HG03064 (cell line): Measurements from ENCODE around the gene CHRND.

Experiments used
- ATAC-seq: cut with Tn5 transposase; IDR thresholded peaks from one replicate; pipeline ENCODE4 v1.9.1; 2021; ENCODE audit warnings: low read depth; ENCODE audit not compliant: unreplicated experiment

Gene CHRND

GRCh38 chr2:232502911-232503808 lies 22.8 kb upstream of the CHRND start:
- ATAC-seq = no peak

GRCh38 chr2:232503809-232504323 lies 22.1 kb upstream of the CHRND start:
- no peak for ATAC-seq

- no peak for ATAC-seq
Measured at GRCh38 chr2:232504438-232504837, 21.5 kb upstream of the CHRND start.

- ATAC-seq = no peak
Measured at GRCh38 chr2:232505856-232506255, 20.1 kb upstream of the CHRND start.

DNA sequence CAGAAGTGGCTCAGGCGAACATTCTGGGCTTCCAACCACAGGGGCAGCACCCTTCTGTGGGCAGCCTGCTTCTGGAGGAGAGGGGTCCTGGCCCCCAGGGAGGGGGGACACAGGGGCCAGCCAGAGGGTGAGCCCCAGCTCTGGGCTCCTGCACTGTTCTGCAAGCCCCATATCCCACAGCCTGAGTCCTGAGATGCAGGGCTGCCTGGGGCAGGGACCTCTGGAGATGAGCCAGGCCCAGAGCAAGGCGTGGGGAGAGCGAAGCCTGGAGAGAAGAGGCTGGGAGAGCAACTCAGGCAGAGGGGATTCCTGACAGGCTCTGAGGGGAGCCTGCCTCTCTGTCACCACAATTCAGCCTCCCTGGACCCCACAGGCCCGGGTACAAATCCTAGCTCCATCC lies 19.3 kb upstream of the CHRND start:
- ATAC-seq = no peak

DNA sequence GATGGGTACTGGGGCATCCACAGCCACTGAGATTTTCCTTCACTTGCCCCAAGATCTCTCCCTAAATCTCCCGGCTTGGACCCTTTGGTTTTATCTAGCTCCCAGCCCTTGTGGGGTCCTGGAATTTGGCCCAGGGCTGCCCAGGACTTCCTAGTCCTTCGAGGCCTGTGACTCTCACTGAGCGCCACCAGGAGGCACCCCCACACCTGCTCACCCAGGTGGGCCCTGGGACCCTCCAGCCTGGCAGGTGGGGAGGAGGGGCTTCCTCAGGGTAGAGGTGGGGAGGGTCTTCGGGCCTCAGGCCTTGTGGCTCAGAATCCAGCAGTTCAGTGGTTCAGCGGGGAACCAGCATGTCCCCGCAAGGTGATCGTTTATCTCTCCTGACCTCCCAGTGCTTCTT lies 17.7 kb upstream of the CHRND start:
- ATAC-seq = no peak

- no peak for ATAC-seq
Measured at GRCh38 chr2:232511336-232511890, 14.5 kb upstream of the CHRND start.

- no peak for ATAC-seq
Measured at GRCh38 chr2:232512602-232513001, 13.4 kb upstream of the CHRND start.

DNA sequence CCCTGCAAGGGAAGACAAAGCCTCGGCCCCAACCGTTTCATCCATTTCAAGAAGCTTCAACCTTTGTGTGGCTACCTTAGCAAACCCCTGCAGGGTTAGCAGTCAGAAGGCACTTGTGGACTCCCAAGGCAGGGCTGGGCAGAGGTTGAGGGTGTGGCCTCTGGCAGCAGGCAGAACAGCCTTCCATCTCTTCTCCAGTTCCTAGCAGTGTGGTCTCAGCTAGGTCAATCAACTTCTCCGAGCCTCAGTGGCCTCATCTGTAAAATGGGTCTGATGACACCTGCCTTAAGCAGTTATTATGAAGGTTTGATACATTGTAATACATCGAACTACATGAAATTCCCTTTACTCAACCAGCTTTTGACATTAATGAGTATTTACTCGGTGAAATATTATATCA lies 12.6 kb upstream of the CHRND start:
- ATAC-seq = no peak

GRCh38 chr2:232515639-232516038 lies 10.3 kb upstream of the CHRND start:
- no peak for ATAC-seq

DNA sequence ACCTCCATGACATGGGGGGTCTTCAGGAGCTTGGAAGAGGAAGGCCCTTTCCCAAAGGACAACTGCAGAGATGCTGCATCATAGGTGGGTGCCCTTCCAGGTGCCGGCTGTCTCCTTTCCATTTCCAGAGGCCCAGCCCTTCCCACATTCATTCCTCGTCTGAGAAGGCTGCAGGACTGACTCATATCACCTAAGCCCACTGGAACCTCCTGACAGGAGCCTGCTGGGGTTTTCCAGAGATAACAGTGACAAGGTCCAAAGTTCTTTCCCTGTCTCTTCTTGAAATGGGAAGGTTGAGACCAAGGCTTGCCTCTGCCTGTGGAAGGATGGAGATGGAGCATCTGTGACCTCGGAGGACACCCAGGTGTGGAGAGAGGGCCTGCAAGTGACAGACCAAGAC lies 9.4 kb upstream of the CHRND start:
- ATAC-seq = no peak

GRCh38 chr2:232518844-232519243 lies 7.1 kb upstream of the CHRND start:
- ATAC-seq = no peak

DNA sequence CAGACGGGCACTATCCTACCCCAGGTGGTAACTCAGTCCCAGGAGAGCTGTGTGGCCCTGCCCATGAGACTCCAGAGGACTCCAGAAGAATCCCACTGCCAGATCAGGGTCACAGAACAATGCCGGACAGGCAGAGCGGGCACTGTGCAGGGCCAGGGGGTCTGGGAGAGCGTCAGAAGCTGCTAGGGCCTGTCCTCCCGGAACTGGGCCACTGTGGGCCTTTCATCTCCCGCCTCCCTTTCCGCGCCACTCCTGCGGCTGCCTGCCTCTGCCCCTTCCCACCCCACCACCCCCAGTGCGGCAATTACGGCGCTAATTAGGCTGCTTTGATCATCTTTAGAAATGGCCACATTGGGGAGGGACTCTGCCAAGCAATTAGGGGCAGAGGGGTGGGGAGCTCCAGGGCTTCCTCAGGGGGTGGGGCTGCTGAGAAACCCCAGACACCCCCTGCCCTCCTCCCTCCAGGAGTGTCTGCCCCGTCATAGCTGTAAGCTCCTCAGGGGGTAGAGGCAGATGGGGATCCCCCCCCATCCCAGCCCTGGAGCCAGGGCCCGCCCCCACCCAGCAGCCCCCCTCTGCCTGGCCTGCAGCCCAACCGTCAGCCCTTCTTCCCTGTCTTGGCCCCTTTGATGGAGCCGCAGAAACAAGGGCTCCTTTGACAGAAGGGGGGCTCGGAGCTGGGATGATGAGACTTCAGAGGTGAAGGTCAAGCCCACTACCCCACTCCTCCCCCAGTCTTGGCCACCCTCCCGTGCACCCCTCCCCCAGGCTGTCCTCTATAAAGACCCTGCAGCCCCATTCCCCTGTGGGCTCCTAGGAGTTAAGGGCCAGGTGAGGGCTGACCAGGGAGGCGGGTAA lies 6.2 kb upstream of the CHRND start, which contains the start of gene PRSS56:
Gene PRSS56 (plus strand): TSS at position 808 of the 858 bp plus-strand sequence. CDS start 211 bp downstream, outside the sequence.
- ATAC-seq = no peak

- ATAC-seq = no peak
Measured at GRCh38 chr2:232520489-232520888, 5.5 kb upstream of the CHRND start.

- ATAC-seq = no peak
Measured at GRCh38 chr2:232521098-232521497, 4.9 kb upstream of the CHRND start.

GRCh38 chr2:232521959-232522622 lies 3.9 kb upstream of the CHRND start:
- ATAC-seq = no peak

- ATAC-seq = no peak
Measured at GRCh38 chr2:232522623-232523401, 3.1 kb upstream of the CHRND start.

GRCh38 chr2:232523402-232523681 lies 2.6 kb upstream of the CHRND start:
- ATAC-seq = no peak

GRCh38 chr2:232523682-232524597 lies 2.0 kb upstream of the CHRND start:
- no peak for ATAC-seq
